OCI-LY3 (cell line): ENCODE results near the gene DNAH1.

ENCODE experiments used
- H2AFZ ChIP-seq: fragments of 200-600, 300-600 bp; shearing (Covaris generic); 2 replicates; pipeline ENCODE4 v1.6.0; 2014; ENCODE audit warnings: antibody characterized with exemption, low read depth, low read length
- H3K27ac ChIP-seq: fragments of 200-600, 300-600 bp; sonication (generic); 2 replicates; pipeline ENCODE4 v1.5.1; 2014; ENCODE audit warnings: mild to moderate bottlenecking, low read length, moderate library complexity, mixed read lengths
- H3K27me3 ChIP-seq: fragments of 200-600, 300-600 bp; sonication (generic); 2 replicates; pipeline ENCODE4 v1.6.1; 2014; ENCODE audit warnings: low read depth, low read length, mixed read lengths
- H3K36me3 ChIP-seq: fragments of 200-600, 300-600 bp; sonication (generic); replicated peaks from 2 replicates; pipeline ENCODE3; 2014; ENCODE audit warnings: low read depth, low read length, mixed read lengths
- H3K4me1 ChIP-seq: fragments of 300-600, 200-600 bp; sonication (generic); 2 replicates; pipeline ENCODE4 v1.6.1; 2014; ENCODE audit warnings: low read length, mixed read lengths
- H3K4me2 ChIP-seq: fragments of 200-600, 300-600 bp; sonication (generic); 2 replicates; pipeline ENCODE4 v1.6.1; 2014; ENCODE audit warnings: low read length, mixed read lengths
- H3K4me3 ChIP-seq: fragments of 300-600, 200-600 bp; sonication (generic); 2 replicates; pipeline ENCODE4 v1.5.1; 2014; ENCODE audit warnings: antibody characterized with exemption, mild to moderate bottlenecking, low read length, moderate library complexity
- H3K79me2 ChIP-seq: fragments of 300-600, 200-600 bp; shearing (Covaris generic); 2 replicates; pipeline ENCODE4 v1.6.1; 2014; ENCODE audit warnings: mild to moderate bottlenecking, low read length, mixed read lengths
- H3K9ac ChIP-seq: fragments of 300-600, 200-600 bp; shearing (Covaris generic); 2 replicates; pipeline ENCODE4 v1.6.0; 2014; ENCODE audit warnings: mild to moderate bottlenecking, low read length, moderate library complexity
- H3K9me3 ChIP-seq: fragments of 200-600, 300-600 bp; shearing (Covaris generic); 2 replicates; pipeline ENCODE4 v1.6.1; 2014; ENCODE audit warnings: low read length, mixed read lengths; ENCODE audit not compliant: insufficient read depth
- H4K20me1 ChIP-seq: fragments of 200-600, 300-600 bp; sonication (generic); 2 replicates; pipeline ENCODE4 v1.6.1; 2016; ENCODE audit warnings: low read length, mixed read lengths; ENCODE audit not compliant: insufficient read depth
- EZH2phosphoT487 ChIP-seq: fragments of 200-600 bp; shearing (Covaris generic); IDR thresholded peaks from 2 replicates; pipeline ENCODE4 v1.6.1; 2018; ENCODE audit warnings: antibody characterized with exemption, mixed run types, low read depth
- TF ChIP-seq, protein P1 (sequence below): fragments of 200-600, 300-600 bp; sonication (generic); IDR thresholded peaks from 2 replicates; pipeline ENCODE4 v1.5.1; 2014; ENCODE audit warnings: antibody characterized with exemption, low read length, low read depth

DNAH1 gene

DNA sequence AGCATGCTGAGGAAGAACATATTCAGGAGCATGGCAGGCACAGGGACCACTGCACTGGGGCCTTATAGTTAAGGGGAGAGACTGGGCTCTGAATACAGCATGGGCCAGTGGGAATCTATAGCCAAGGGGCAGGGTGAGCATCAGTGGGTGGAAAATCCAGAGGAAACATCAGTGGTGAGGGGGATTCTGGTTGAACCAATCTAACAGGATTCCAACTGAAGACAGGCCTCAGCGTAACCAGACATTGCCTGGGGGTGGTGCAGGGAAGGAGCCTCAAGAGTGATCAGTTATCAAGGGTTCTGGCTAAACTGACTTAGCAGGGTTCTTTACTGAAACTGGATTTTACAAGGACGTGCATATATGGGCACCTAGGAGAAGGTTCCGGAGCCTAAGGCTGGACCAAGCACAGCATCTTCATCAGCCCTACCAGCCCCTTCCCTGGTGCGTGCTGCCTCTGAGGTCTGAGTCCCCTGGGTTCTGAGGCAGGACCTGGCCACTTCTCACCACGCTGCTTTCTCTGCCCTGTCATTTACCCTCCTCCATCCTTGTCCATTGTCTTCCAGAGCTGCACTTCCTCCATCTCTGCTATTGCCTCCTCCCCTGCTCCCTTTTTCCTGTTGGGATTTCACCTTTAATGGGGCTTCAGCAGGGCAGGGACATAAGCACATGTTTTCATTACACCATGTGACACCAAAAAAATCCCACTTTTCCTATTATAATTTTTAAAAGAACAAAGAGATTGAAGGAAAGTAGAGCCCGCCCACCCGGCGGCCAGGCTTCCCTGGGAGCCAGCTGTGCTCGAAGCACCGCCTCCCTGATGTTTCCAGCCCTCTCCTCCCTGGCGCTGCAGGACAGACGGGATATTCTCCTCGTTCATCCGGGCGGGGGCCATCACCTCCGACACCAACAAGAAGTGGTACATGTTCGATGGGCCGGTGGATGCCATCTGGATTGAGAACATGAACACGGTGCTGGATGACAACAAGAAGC is 52.1 kb downstream of the DNAH1 start:
- Histone ChIP-seq H3K4me2 (no peak overlapping the region), H4K20me1 (no peaks in the 10 kb centered on the region), H3K4me3 (no peak overlapping the region), H3K9ac (no peak overlapping the region), H3K36me3 (no peaks in the 10 kb centered on the region), H3K79me2 (no peaks in the 10 kb centered on the region), H3K27ac (no peak overlapping the region), H2AFZ (no peak overlapping the region), H3K4me1 (peaks cover 7% of the 10 kb centered on the region; the same call in 1 of the 2 replicates), H3K27me3 (peaks cover 5% of the 10 kb centered on the region; the same call in 1 of the 2 replicates), H3K9me3 (no peaks in the 10 kb centered on the region)
- TF ChIP-seq, protein P1, sequence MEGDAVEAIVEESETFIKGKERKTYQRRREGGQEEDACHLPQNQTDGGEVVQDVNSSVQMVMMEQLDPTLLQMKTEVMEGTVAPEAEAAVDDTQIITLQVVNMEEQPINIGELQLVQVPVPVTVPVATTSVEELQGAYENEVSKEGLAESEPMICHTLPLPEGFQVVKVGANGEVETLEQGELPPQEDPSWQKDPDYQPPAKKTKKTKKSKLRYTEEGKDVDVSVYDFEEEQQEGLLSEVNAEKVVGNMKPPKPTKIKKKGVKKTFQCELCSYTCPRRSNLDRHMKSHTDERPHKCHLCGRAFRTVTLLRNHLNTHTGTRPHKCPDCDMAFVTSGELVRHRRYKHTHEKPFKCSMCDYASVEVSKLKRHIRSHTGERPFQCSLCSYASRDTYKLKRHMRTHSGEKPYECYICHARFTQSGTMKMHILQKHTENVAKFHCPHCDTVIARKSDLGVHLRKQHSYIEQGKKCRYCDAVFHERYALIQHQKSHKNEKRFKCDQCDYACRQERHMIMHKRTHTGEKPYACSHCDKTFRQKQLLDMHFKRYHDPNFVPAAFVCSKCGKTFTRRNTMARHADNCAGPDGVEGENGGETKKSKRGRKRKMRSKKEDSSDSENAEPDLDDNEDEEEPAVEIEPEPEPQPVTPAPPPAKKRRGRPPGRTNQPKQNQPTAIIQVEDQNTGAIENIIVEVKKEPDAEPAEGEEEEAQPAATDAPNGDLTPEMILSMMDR = no peak
- no peak for TF ChIP-seq EZH2phosphoT487

DNA sequence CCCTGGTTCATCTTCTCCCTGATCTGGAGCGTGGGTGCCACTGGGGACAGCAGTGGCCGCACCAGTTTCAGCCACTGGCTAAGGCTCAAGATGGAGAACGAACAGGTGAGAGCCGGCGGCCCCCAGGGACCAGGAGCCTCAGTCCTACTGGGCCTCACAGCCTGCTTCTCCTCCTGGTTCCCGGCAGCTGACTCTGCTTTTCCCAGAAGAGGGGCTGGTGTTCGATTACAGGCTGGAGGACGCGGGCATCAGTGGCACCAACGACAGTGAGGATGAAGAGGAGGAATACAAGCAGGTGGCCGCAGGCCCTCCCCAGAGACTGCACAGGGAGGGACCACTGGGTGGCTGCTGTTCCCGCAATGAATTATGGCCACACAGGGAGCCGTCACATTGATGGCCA is 54.4 kb downstream of the DNAH1 start:
- Histone ChIP-seq H4K20me1 (no peaks in the 10 kb centered on the region), H3K36me3 (no peaks in the 10 kb centered on the region), H3K4me1 (peaks cover 26% of the 10 kb centered on the region), H3K27me3 (peaks cover 16% of the 10 kb centered on the region), H3K9ac (no peak overlapping the region), H3K4me3 (no peak overlapping the region), H3K9me3 (no peaks in the 10 kb centered on the region), H3K79me2 (no peaks in the 10 kb centered on the region), H3K4me2 (no peak overlapping the region), H3K27ac (no peak overlapping the region), H2AFZ (no peak overlapping the region)
- TF ChIP-seq, protein P1 = no peak
- TF ChIP-seq EZH2phosphoT487 = no peak

DNA sequence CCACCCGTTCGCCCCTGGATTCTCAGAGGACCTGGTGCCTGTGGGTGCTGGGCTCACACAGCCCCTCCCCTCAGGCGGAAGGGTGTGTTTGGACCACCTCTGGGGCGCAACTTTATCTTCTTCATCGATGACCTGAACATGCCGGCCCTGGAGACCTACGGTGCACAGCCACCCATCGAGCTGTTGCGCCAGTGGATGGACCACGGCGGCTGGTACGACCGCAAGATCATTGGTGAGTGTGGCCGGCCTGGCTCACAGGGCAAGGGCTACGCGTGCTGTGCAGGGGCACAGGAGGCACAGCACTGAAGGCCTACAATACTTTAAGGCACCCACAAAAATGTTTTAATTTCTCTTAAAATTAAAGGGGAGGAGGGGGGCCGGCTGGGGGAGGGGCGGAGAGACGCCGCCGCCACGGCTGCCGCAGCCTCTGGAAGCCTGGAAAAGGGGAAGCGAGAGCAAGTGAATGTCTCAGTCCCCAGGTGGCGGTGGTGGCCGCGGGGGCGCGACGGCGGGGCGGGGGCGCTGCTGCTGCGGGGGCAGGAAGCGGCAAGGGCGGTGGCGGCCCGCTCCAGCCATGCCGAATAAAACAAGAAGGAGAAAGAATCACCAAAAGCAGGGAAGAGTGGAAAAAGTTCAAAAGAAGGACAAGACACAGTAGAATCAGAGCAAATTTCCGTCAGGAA is 56.8 kb downstream of the DNAH1 start:
- Histone ChIP-seq H2AFZ (no peak overlapping the region; the same call in 1 of the 2 replicates), H3K9me3 (no peaks in the 10 kb centered on the region), H3K27me3 (peaks cover 16% of the 10 kb centered on the region), H3K27ac (no peak overlapping the region), H3K36me3 (no peaks in the 10 kb centered on the region), H3K4me3 (peak overlapping the region; percentile 68), H3K79me2 (no peaks in the 10 kb centered on the region), H4K20me1 (no peaks in the 10 kb centered on the region), H3K4me1 (peaks cover 26% of the 10 kb centered on the region), H3K4me2 (peak overlapping the region; percentile 81), H3K9ac (peak overlapping the region; percentile 7; the same call in 1 of the 2 replicates)
- no peak for TF ChIP-seq EZH2phosphoT487
- TF ChIP-seq, protein P1 = peak; percentile 27

DNA sequence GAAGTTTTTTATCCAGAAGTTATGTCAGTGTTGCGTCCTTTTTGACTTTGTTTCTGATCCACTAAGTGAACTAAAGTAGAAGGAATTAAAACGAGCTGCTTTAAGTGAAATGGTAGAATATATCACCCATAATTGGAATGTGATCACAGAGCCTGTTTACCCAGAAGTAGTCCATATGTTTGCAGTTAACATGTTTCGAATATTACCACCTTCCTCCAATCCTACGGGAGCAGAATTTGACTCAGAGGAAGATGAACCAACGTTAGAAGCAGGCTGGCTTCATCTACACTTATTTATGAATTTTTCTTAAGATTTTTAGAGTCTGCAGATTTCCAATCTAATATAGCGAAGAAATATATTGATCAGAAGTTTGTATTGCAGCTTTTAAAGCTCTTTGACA is 57.6 kb downstream of the DNAH1 start:
- Histone ChIP-seq H2AFZ (no peak overlapping the region), H3K4me2 (peak overlapping the region; percentile 81), H3K4me3 (peak overlapping the region; percentile 68), H3K9ac (peak overlapping the region; percentile 7; the same call in 1 of the 2 replicates), H3K36me3 (no peaks in the 10 kb centered on the region), H3K27ac (no peak overlapping the region), H3K27me3 (peaks cover 16% of the 10 kb centered on the region), H3K9me3 (no peaks in the 10 kb centered on the region), H4K20me1 (no peaks in the 10 kb centered on the region), H3K79me2 (no peaks in the 10 kb centered on the region), H3K4me1 (peaks cover 26% of the 10 kb centered on the region)
- TF ChIP-seq, protein P1 = no peak
- no peak for TF ChIP-seq EZH2phosphoT487
